GM12878 (cell line): Measurements from ENCODE around the gene KRTAP5-6. TPM values are rescaled to one million over a fixed set of nuclear protein-coding genes. Genes with fewer than 3 reads are reported as not detected.

ENCODE experiments used
- ATAC-seq: fragments of 200-7000 bp; cut with Tn5 transposase; 3 replicates; pipeline ENCODE4 v1.9.1; 2020; ENCODE audit warnings: mild to moderate bottlenecking, moderate library complexity
- BruUV-seq: library from RNA; stranded (reverse); fragments of 400-500 nt; replicated peaks from 2 replicates; lab custom pipeline; 2021; lab: Mats Ljungman, UMichigan
- CTCF ChIA-PET: fragments of 300-600 bp; sonication (Branson Sonifier 250); formaldehyde crosslinking; extraction: SDS; loops from one replicate; lab custom pipeline; 2021; ENCODE audit warnings: inconsistent platforms; lab: Yijun Ruan, JAX
- POLR2A ChIA-PET: fragments of 350-600 bp; formaldehyde crosslinking; extraction: SDS; loops from one replicate; lab custom pipeline; 2021; ENCODE audit warnings: inconsistent platforms; lab: Charles Lee
- RAD21 ChIA-PET: fragments of 300-600 bp; sonication (Branson Sonifier 250); formaldehyde crosslinking; loops from one replicate; lab custom pipeline; 2023; ENCODE audit warnings: antibody characterized with exemption; ENCODE audit not compliant: unreplicated experiment; lab: Charles Lee
- SMC1A ChIA-PET: fragments of 300-600 bp; sonication (Branson Sonifier 250); formaldehyde crosslinking; loops from one replicate; lab custom pipeline; 2023; ENCODE audit not compliant: unreplicated experiment, uncharacterized antibody; lab: Charles Lee
- DNase-seq: peaks from one replicate; pipeline ENCODE4 v3.0.0-alpha.2; 2011; ENCODE audit warnings: low read depth, low spot score
- FAIRE-seq: peaks from 3 replicates; lab custom pipeline; 2011; peaks lifted over from hg19 to GRCh38; lab: Jason Lieb, UNC
- H2AFZ ChIP-seq: 2 replicates; pipeline ENCODE4 v1.6.0; 2011; ENCODE audit warnings: low read depth, low read length, control low read depth; ENCODE audit not compliant: control insufficient read depth
- H3K27ac ChIP-seq: 2 replicates; pipeline ENCODE4 v1.5.1; 2011; ENCODE audit warnings: control low read depth; ENCODE audit not compliant: control insufficient read depth, insufficient read depth
- H3K27me3 ChIP-seq, 2 experiments: replicated peaks in 1 of 2; 2 replicates each; pipeline versions ENCODE4 v1.6.0 to v1.6.1; 2011; ENCODE audit warnings: low read length in 1 of 2; ENCODE audit not compliant: control insufficient read depth in 2 of 2, insufficient read depth in 2 of 2
- H3K36me3 ChIP-seq, 2 experiments: 2 replicates each; pipeline ENCODE4 v1.5.1; 2011; ENCODE audit warnings: low read length in 1 of 2; ENCODE audit not compliant: control insufficient read depth in 2 of 2, insufficient read depth in 2 of 2
- H3K4me1 ChIP-seq: 2 replicates; pipeline ENCODE4 v1.6.1; 2011; ENCODE audit warnings: mild to moderate bottlenecking, low read length, moderate library complexity, mixed read lengths; ENCODE audit not compliant: control insufficient read depth, insufficient read depth
- H3K4me2 ChIP-seq: 2 replicates; pipeline ENCODE4 v1.6.0; 2011; ENCODE audit warnings: control low read depth; ENCODE audit not compliant: control insufficient read depth, insufficient read depth
- H3K4me3 ChIP-seq: fragments of 200-600 bp; sonication (generic); 2 replicates; pipeline ENCODE4 v1.5.1; 2016
- H3K79me2 ChIP-seq: 2 replicates; pipeline ENCODE4 v1.6.0; 2011; ENCODE audit warnings: low read length; ENCODE audit not compliant: control insufficient read depth, insufficient read depth
- H3K9ac ChIP-seq: 2 replicates; pipeline ENCODE4 v1.8.0; 2011; ENCODE audit warnings: low read length, control low read depth, mixed read lengths; ENCODE audit not compliant: control insufficient read depth, insufficient read depth
- H3K9me3 ChIP-seq: replicated peaks from 3 replicates; pipeline ENCODE4 v1.5.1; 2011; ENCODE audit warnings: mild to moderate bottlenecking, low read length; ENCODE audit not compliant: control insufficient read depth, insufficient read depth
- H4K20me1 ChIP-seq: 2 replicates; pipeline ENCODE4 v1.6.0; 2011; ENCODE audit not compliant: control insufficient read depth, insufficient read depth
- ATF7 ChIP-seq: fragments of 450-650 bp; IDR thresholded peaks from 2 replicates; pipeline ENCODE4 v1.6.1; 2016; ENCODE audit warnings: low read depth, mild to moderate bottlenecking
- CREM ChIP-seq: IDR thresholded peaks from 2 replicates; pipeline ENCODE4 v1.6.1; 2014; ENCODE audit warnings: antibody characterized with exemption, low read depth
- IKZF1 ChIP-seq: fragments of 450-650 bp; conservative IDR thresholded peaks from 2 replicates; pipeline ENCODE4 v1.6.1; 2017; ENCODE audit warnings: antibody characterized with exemption, mild to moderate bottlenecking
- MEF2B ChIP-seq: fragments of 450-650 bp; IDR thresholded peaks from 2 replicates; pipeline ENCODE4 v1.6.1; 2018; ENCODE audit warnings: mild to moderate bottlenecking, moderate library complexity; ENCODE audit not compliant: partially characterized antibody, poor library complexity, severe bottlenecking
- NBN ChIP-seq: fragments of 450-650 bp; IDR thresholded peaks from 2 replicates; pipeline ENCODE4 v1.6.1; 2016
- NR2F1 ChIP-seq: fragments of 450-650 bp; conservative IDR thresholded peaks from 2 replicates; pipeline ENCODE4 v1.6.1; 2017; ENCODE audit warnings: mild to moderate bottlenecking
- PAX5 ChIP-seq: IDR thresholded peaks from 2 replicates; pipeline ENCODE4 v1.6.1; 2011; ENCODE audit warnings: low read depth, low read length, borderline replicate concordance
- SMAD5 ChIP-seq: IDR thresholded peaks from 2 replicates; pipeline ENCODE4 v1.6.1; 2016; ENCODE audit warnings: antibody characterized with exemption, low read depth
- SPI1 ChIP-seq: IDR thresholded peaks from 2 replicates; pipeline ENCODE4 v1.6.1; 2011; ENCODE audit warnings: low read depth, mild to moderate bottlenecking, low read length, moderate library complexity, borderline replicate concordance; ENCODE audit not compliant: insufficient read depth
- SUPT20H ChIP-seq: IDR thresholded peaks from 2 replicates; pipeline ENCODE4 v1.6.1; 2011; ENCODE audit warnings: low read depth, mild to moderate bottlenecking, low read length, moderate library complexity, borderline replicate concordance; ENCODE audit not compliant: control insufficient read depth
- TARDBP ChIP-seq: IDR thresholded peaks from 2 replicates; pipeline ENCODE4 v1.6.1; 2016; ENCODE audit warnings: borderline replicate concordance
- WGBS: methylation state at CpG from one replicate; pipeline ENCODE4 v1.1.6; 2016; ENCODE audit warnings: low lambda C conversion rate; ENCODE audit not compliant: insufficient replicate concordance, insufficient coverage; ENCODE audit errors: missing lambda C conversion rate; 5-methylcytosine and 5-hydroxymethylcytosine counted together
- in situ Hi-C: fragments of 300-500 bp; cut with MboI; formaldehyde crosslinking; loops from 9 replicates; pipeline ENCODE4 v1.14.3; 2018; ENCODE audit warnings: mixed read lengths
- intact Hi-C: fragments of 100-400 bp; cut with micrococcal nuclease; formaldehyde crosslinking; loops from one replicate; pipeline ENCODE4 v1.14.2; 2022; ENCODE audit not compliant: unreplicated experiment
- polyA plus RNA-seq, 11 experiments: library from polyadenylated mRNA; depleted of rRNA in 4 of 11; unstranded in 6 of 11; stranded (reverse) in 5 of 11; fragments of >200 nt; fragmentation: Nextera tagmentation in 4 of 11; fragmentation: Illumina TruSeq in 1 of 11; extraction: Ambion mirVana in 4 of 11; extraction: Trizol in 1 of 11; gene quantifications; 1 replicate in 1 of 11; 2 replicates in 10 of 11; pipeline versions ENCODE4 v1.2.1 to v1.2.3, GENCODE V29; 2011 to 2016; ENCODE audit warnings: inconsistent platforms in 2 of 11, missing spikeins in 2 of 11, low read depth in 1 of 11
- total RNA-seq, 4 experiments: library from RNA; depleted of rRNA in 3 of 4; stranded (reverse); fragments of >200 nt in 3 of 4; fragmentation: Illumina TruSeq in 1 of 4; extraction: Trizol in 1 of 4; gene quantifications; 2 replicates each; pipeline versions ENCODE4 v1.2.1 to v1.2.3, GENCODE V29; 2013 to 2021

Gene KRTAP5-6
- total and polyA plus RNA-seq, 10 of the 15 experiments (the other 5 are each of a cell fraction or from before 2014, with no cell fraction given) = not detected

GRCh38 chr11:1701091-1701807, 4.3 kb downstream of the KRTAP5-6 start:
- ChIA-PET CTCF (interaction anchor here (1.0 to 1.5 kb wide), 5 partner anchors 7 to 450 kb away, joined by 3 to 9 read pairs (median 5); partner anchors contain the start of gene SYT8), SMC1A (interaction anchor here (1.1 to 1.6 kb wide), 2 partner anchors 131 to 299 kb away, joined by 3 to 4 read pairs; no protein-coding TSS in a partner anchor), RAD21 (no interaction called here), POLR2A (no interaction called here)
- WGBS = 41% methylated on average over 10 of the region's 10 CpGs
- in situ Hi-C loops (no loop called here), intact Hi-C loops (no loop called here)
- FAIRE-seq (no peak), DNase-seq (no peak), ATAC-seq (no peak)
- Histone ChIP-seq H3K4me2 (no peak overlapping the region), H3K4me3 (no peak overlapping the region), H3K9ac (no peak overlapping the region), H3K27ac (no peak overlapping the region), H2AFZ (no peak overlapping the region), H3K36me3 (no peaks in the 10 kb centered on the region), H3K4me1 (peaks cover 5% of the 10 kb centered on the region), H3K79me2 (no peaks in the 10 kb centered on the region), H3K27me3 (no peaks in the 10 kb centered on the region; a peak in 1 of 4 replicates), H3K9me3 (no peaks in the 10 kb centered on the region; the same call in 2 of the 3 replicates), H4K20me1 (no peaks in the 10 kb centered on the region)
- BruUV-seq = no TSS peak
- TF ChIP-seq IKZF1 (no peak), ATF7 (no peak), MEF2B (no peak), SPI1 (peak; percentile 12; the same call in 1 of the 2 replicates)

- H4K20me1 ChIP-seq = no peaks in the 10 kb centered on the region
- no peak overlapping the region for H3K4me2 ChIP-seq
- peaks cover 0 to 2% of the 10 kb centered on the region in 2 experiments; a peak in 1 of 4 replicates for H3K27me3 ChIP-seq
- BruUV-seq = no TSS peak
- no peaks in the 10 kb centered on the region for H3K79me2 ChIP-seq
- H3K4me1 ChIP-seq = peaks cover 14% of the 10 kb centered on the region
- ChIA-PET SMC1A (no interaction called here), RAD21 (no interaction called here), CTCF (interaction anchor here (1.0 to 1.7 kb wide), 5 partner anchors 9 to 450 kb away, joined by 3 to 6 read pairs (median 5); partner anchors contain the start of gene SYT8), POLR2A (no interaction called here)
- no peaks in the 10 kb centered on the region; the same call in 2 of the 3 replicates for H3K9me3 ChIP-seq
- 50% methylated on average over 10 of the region's 10 CpGs for WGBS
- TF ChIP-seq SUPT20H = no peak
- TF ChIP-seq NR2F1 = no peak
- TF ChIP-seq IKZF1 = no peak
- no peak for TF ChIP-seq NBN
- no peak for TF ChIP-seq SMAD5
- TF ChIP-seq CREM = no peak
- TF ChIP-seq PAX5 = no peak
- no peak for TF ChIP-seq TARDBP
- intact Hi-C loops (no loop called here), in situ Hi-C loops (no loop called here)
- H3K4me3 ChIP-seq = no peak overlapping the region
- H3K36me3 ChIP-seq = no peaks in the 10 kb centered on the region
- ATAC-seq = no peak
- no peak overlapping the region for H2AFZ ChIP-seq
- no peak for FAIRE-seq
- no peak overlapping the region for H3K27ac ChIP-seq
- no peak for DNase-seq
- no peak overlapping the region for H3K9ac ChIP-seq
Measured at GRCh38 chr11:1702506-1702905, 5.5 kb downstream of the KRTAP5-6 start.
